ENCODE data around the gene THUMPD2.

THUMPD2 gene

DNA sequence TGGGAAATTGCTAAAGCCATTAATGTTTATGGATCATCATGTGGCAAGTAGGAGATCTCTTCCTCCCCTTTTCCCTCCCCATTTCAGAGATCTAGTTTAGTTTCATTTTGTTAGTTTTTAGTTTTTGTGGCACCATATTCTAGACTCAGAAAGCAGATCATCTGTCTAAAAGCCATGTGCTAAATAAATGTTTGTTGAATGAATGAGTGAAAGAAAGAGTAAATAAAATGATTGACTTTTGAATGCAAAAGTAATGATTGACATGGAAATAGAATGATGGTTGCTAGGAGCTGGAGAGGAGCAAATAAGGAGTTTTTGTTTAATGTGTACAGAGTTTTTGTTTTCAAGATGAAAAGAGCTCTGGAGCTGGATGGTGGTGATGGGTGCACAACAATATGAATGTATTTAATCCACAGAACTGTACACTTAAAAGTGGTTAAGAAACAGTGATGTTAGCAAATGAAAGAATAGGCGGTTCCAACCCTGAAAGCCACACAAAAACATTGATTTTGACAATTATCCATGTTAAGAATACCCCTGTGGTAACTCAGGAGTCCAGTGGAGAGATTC, 89.7 kb downstream of the THUMPD2 start:
- DNase-seq (ENCODE audit: low read depth), result no peak
- TF ChIP-seq, protein P1, sequence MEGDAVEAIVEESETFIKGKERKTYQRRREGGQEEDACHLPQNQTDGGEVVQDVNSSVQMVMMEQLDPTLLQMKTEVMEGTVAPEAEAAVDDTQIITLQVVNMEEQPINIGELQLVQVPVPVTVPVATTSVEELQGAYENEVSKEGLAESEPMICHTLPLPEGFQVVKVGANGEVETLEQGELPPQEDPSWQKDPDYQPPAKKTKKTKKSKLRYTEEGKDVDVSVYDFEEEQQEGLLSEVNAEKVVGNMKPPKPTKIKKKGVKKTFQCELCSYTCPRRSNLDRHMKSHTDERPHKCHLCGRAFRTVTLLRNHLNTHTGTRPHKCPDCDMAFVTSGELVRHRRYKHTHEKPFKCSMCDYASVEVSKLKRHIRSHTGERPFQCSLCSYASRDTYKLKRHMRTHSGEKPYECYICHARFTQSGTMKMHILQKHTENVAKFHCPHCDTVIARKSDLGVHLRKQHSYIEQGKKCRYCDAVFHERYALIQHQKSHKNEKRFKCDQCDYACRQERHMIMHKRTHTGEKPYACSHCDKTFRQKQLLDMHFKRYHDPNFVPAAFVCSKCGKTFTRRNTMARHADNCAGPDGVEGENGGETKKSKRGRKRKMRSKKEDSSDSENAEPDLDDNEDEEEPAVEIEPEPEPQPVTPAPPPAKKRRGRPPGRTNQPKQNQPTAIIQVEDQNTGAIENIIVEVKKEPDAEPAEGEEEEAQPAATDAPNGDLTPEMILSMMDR (conservative IDR thresholded peaks at IDR 0.05; ENCODE audit: low read depth, low read length), result no peak
- no peak overlapping the region for H3K4me3 ChIP-seq (ENCODE audit: low read depth, low read length)

DNA sequence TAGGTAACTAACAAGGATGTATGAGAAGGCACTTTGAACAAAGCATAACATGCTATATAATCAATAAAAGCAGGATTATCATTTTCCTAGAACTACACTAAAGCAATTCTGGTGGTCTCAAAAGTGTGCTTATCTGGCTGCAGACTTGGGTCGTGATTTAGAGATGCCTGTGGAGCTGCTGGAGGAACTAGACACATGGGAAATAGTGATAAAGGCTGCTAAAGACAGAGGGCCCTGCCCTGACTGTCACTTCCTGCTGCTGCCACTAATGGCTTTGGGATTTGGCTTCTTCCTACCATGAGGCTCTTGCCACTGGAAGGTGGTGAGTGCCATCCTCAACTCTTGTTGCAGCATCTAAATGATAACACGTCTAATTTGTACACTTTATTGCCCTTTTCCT, 90.9 kb downstream of the THUMPD2 start:
- TF ChIP-seq, protein P1 (conservative IDR thresholded peaks at IDR 0.05; ENCODE audit: low read depth, low read length), result no peak
- DNase-seq (ENCODE audit: low read depth), result no peak
- no peak overlapping the region for H3K4me3 ChIP-seq (ENCODE audit: low read depth, low read length)

DNA sequence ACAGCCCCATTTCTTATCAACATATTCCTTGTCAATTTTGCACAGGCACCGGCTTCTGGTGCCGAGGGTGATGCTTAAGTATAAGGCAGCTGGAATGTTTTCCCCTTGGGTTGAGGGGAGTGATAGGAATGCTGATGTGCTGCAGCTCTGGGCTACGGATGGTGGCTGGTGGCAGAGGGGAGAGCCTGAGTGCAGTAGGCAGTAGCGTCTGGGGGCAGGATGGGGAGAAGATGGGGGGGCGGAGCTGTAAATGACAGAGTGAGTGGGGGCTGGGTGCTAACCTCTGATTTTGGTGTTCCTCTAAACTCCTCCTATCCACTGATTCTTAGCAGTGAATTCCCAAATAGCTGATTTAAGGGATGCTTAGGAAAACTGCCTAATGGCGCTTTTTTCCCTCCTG, 92.6 kb downstream of the THUMPD2 start:
- DNase-seq (ENCODE audit: low read depth), result no peak
- TF ChIP-seq, protein P1 (conservative IDR thresholded peaks at IDR 0.05; ENCODE audit: low read depth, low read length), result no peak
- no peak overlapping the region for H3K4me3 ChIP-seq (ENCODE audit: low read depth, low read length)
